HEK293 (cell line): ENCODE measurements around the gene PRDM5.

Experiments
- CTCF ChIP-seq: fragments of 450-650 bp; formaldehyde crosslinking; IDR thresholded peaks from 2 replicates; pipeline ENCODE4 v1.5.1; 2016; ENCODE audit warnings: missing biosample characterization, missing genetic modification characterization
- KLF16 ChIP-seq: fragments of 450-650 bp; formaldehyde crosslinking; IDR thresholded peaks from 2 replicates; pipeline ENCODE4 v1.5.1; 2017; ENCODE audit warnings: missing biosample characterization, missing genetic modification characterization
- KLF17 ChIP-seq: fragments of 450-650 bp; formaldehyde crosslinking; IDR thresholded peaks from 2 replicates; pipeline ENCODE4 v1.5.1; 2016; ENCODE audit warnings: missing biosample characterization, missing genetic modification characterization
- SALL2 ChIP-seq: fragments of 450-650 bp; formaldehyde crosslinking; IDR thresholded peaks from 2 replicates; pipeline ENCODE4 v1.5.0; 2017; ENCODE audit warnings: missing biosample characterization, mild to moderate bottlenecking, missing genetic modification characterization, borderline replicate concordance
- ZNF121 ChIP-seq: fragments of 450-650 bp; formaldehyde crosslinking; IDR thresholded peaks from 2 replicates; pipeline ENCODE4 v1.5.1; 2016; ENCODE audit warnings: missing biosample characterization, missing genetic modification characterization
- ZNF2 ChIP-seq: fragments of 450-650 bp; formaldehyde crosslinking; IDR thresholded peaks from 2 replicates; pipeline ENCODE4 v1.5.1; 2016; ENCODE audit warnings: missing biosample characterization, missing genetic modification characterization
- ZNF580 ChIP-seq: fragments of 450-650 bp; formaldehyde crosslinking; IDR thresholded peaks from 2 replicates; pipeline ENCODE4 v1.5.1; 2016; ENCODE audit warnings: missing biosample characterization, missing genetic modification characterization
- ZNF785 ChIP-seq: fragments of 450-650 bp; formaldehyde crosslinking; IDR thresholded peaks from 2 replicates; pipeline ENCODE4 v1.5.1; 2016; ENCODE audit warnings: missing biosample characterization, missing genetic modification characterization

DNA sequence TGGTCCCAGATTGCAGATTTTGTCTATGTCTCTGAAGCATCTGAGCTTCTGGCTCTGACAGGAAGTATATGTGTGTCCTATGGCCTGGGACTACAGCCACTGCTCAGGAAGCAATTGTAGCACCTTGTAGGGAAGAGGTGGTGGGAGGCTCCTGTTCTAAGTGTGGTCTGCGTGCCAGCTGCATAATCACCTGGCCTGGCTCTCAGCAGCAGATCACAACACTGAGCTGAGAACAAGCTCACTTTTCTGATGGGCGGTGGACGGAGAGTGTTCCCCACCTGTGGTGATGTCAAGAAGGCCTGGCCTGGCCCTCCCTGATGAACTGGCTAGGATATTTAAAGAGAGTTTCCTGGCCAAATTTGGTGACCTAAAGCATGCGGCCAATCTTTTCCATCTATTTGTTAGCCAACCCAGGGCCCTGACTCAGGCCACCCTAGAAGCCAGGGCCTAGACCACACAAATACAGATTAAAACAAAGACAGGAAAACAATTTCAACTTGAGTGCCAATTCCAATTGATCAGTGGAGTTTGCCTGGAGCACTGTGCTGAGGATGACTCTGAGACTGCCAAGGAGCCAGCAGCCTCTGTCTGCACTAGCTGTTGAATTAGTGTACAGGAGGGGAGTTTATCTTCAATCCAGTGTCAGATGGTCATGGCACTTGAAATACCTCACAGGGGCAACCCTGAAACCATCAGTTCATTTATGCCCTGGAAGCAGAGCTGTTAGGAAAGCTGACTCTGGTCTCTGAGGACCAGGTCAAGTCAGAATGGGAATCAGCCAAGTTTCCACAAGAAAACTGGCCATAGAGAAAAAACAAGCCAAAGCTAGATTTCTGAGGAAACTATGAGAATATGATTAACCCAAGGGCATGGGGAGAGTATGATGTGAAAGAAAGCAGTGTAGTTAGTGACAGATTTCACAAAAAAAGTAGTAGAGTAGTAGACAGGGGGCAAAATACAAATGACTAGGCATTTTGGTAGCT is 47.4 kb downstream of the PRDM5 start:
- no peak for TF ChIP-seq CTCF (tag by site-specific recombination)
- no peak for TF ChIP-seq KLF17 (tag by site-specific recombination)
- TF ChIP-seq ZNF785: no peak
- no peak for TF ChIP-seq ZNF121 (tag by site-specific recombination)
- no peak for TF ChIP-seq SALL2 (tag by site-specific recombination)
- no peak for TF ChIP-seq KLF16 (tag by site-specific recombination)
- TF ChIP-seq ZNF580 (tag by site-specific recombination): no peak
- no peak for TF ChIP-seq ZNF2
